ENCODE results near the gene EOLA2.
"Not testable (repeated sequence)": the region's sequence is repeated elsewhere in the genome, so short reads cannot be mapped to it uniquely, and the experiment has no call there.

EOLA2 gene

GRCh38 chrX:149933547-149933946 lies 4.7 kb downstream of the EOLA2 start:
- not testable (repeated sequence) for DNase-seq (ENCODE audit: low read depth in 1 of 2, low spot score in 1 of 2)

GRCh38 chrX:149932970-149933369 lies 5.3 kb downstream of the EOLA2 start:
- DNase-seq (ENCODE audit: low read depth in 1 of 2, low spot score in 1 of 2): not testable (repeated sequence)

- DNase-seq (ENCODE audit: low read depth in 1 of 2, low spot score in 1 of 2): not testable (repeated sequence)
These were observed 6.1 kb downstream of the EOLA2 start for GRCh38 chrX:149932150-149932549.

- not testable (repeated sequence) for DNase-seq (ENCODE audit: low read depth in 1 of 2, low spot score in 1 of 2)
These were observed 6.9 kb downstream of the EOLA2 start for GRCh38 chrX:149931355-149931754.

GRCh38 chrX:149929400-149929799 lies 8.9 kb downstream of the EOLA2 start, which contains the start of gene HSFX4:
Gene HSFX4 (plus strand): TSS chrX:149929573. CDS start chrX:149929645, 72 bp downstream.
- not testable (repeated sequence) for DNase-seq (ENCODE audit: low read depth in 1 of 2, low spot score in 1 of 2)

- DNase-seq (ENCODE audit: low read depth in 1 of 2, low spot score in 1 of 2): not testable (repeated sequence)
These were observed 9.7 kb downstream of the EOLA2 start for GRCh38 chrX:149928635-149929034.

GRCh38 chrX:149927964-149928258 lies 10.4 kb downstream of the EOLA2 start:
- not testable (repeated sequence) for DNase-seq (ENCODE audit: low read depth in 1 of 2, low spot score in 1 of 2)

- not testable (repeated sequence) for DNase-seq (ENCODE audit: low read depth in 1 of 2, low spot score in 1 of 2)
These were observed 10.9 kb downstream of the EOLA2 start for GRCh38 chrX:149927245-149927963.

GRCh38 chrX:149924434-149924833 lies 13.9 kb downstream of the EOLA2 start:
- DNase-seq (ENCODE audit: low read depth in 1 of 2, low spot score in 1 of 2): not testable (repeated sequence)

GRCh38 chrX:149923836-149924235 lies 14.5 kb downstream of the EOLA2 start:
- DNase-seq (ENCODE audit: low read depth in 1 of 2, low spot score in 1 of 2): not testable (repeated sequence)

GRCh38 chrX:149916745-149917392 lies 21.4 kb downstream of the EOLA2 start:
- no peak for DNase-seq (ENCODE audit: low read depth in 1 of 2, low spot score in 1 of 2)

GRCh38 chrX:149910178-149910695 lies 28.1 kb downstream of the EOLA2 start:
- DNase-seq (ENCODE audit: low read depth in 1 of 2, low spot score in 1 of 2): no peak

GRCh38 chrX:149909324-149910177 lies 28.7 kb downstream of the EOLA2 start:
- no peak for DNase-seq (ENCODE audit: low read depth in 1 of 2, low spot score in 1 of 2)

GRCh38 chrX:149908727-149909126 lies 29.6 kb downstream of the EOLA2 start:
- no peak for DNase-seq (ENCODE audit: low read depth in 1 of 2, low spot score in 1 of 2)

GRCh38 chrX:149908308-149908707 lies 30.0 kb downstream of the EOLA2 start:
- DNase-seq (ENCODE audit: low read depth in 1 of 2, low spot score in 1 of 2): no peak

GRCh38 chrX:149903889-149904748 lies 34.2 kb downstream of the EOLA2 start:
- no peak for DNase-seq (ENCODE audit: low read depth in 1 of 2, low spot score in 1 of 2)

GRCh38 chrX:149898554-149898953 lies 39.7 kb downstream of the EOLA2 start:
- no peak for DNase-seq (ENCODE audit: low read depth in 1 of 2, low spot score in 1 of 2)

- DNase-seq (ENCODE audit: low read depth in 1 of 2, low spot score in 1 of 2): not testable (repeated sequence)
These were observed 47.5 kb downstream of the EOLA2 start for GRCh38 chrX:149890828-149891227.

All from stimulated activated CD4-positive, alpha-beta T cell treated with anti-CD3 and anti-CD28 coated beads, Interleukin-15, amount 100 ng/mL, for 1 hour (primary cell).